ENCODE data around the gene UBE2G1.
"Not testable (repeated sequence)": the region's sequence is repeated elsewhere in the genome, so short reads cannot be mapped to it uniquely, and the experiment has no call there.

UBE2G1 gene

DNA sequence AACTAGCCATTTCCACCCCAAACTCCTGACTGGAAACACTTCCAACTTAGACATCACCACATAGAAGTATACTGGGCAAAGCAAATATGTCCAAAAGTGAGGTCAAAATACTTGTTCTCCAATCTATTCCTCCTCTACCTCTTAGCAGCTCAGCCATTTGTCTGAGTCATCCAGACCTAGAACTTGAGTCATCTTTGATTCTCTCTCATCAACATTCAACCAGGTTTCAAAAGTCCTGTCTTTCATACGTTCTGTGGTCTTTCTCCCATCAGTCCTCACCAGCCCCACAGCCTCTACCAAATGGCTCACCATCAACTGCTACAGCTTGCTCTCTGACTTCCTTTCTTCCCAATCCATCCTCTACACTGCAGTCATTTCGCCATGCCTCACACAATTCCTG lies 109.5 kb downstream of the UBE2G1 start:
- FAIRE-seq = no peak
- DNase-seq (ENCODE audit: insufficient read length, low spot score) = no peak

DNA sequence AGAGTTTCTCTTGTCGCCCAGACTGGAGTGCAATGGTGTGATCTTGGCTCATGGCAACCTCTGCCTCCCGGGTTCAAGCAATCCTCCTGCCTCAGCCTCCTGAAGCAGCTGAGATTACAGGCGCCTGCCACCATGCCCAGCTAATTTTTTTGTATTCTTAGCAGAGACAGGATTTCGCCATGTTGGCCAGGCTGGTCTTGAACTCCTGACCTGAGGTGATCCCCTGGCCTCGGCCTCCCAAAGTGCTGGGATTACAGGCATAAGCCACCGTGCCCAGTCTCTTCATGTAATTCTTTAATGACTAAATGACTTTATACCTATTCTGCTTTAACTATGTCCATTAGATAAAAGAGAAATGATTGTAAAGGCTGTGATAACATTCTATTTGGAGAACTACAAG lies 111.2 kb downstream of the UBE2G1 start:
- not testable (repeated sequence) for FAIRE-seq; DNase-seq (ENCODE audit: insufficient read length, low spot score)

- no peak for DNase-seq (ENCODE audit: insufficient read length, low spot score)
- FAIRE-seq = no peak
Measured at GRCh38 chr17:4250887-4251286, 115.6 kb downstream of the UBE2G1 start.

DNA sequence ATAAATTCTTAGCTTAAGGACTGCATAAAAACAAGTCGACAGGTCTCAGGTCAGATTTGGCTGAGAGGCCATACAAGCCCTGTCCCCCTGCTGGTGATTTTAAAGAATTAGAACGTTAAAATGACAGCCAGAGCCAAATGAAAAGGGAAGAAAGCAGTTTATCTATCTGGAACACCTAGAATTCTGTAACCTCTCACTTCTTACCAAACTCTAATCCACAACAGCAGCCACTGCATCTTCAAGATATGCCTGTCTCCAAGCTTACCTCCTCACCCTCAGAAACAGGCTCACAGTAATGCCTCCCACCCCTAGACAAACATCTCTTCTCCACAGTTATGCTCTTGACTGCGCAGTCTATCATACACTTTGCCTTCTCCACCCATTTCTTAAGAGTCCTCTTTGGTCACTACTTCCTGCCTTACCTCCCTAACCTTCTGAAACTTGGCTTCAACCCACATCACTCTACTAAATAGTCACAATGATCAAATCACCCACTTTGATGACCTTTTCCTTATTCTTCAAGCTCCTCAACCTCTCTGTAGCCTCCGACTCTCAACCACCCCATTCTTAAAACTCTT lies 116.9 kb downstream of the UBE2G1 start:
- FAIRE-seq = peak; percentile 26

DNA sequence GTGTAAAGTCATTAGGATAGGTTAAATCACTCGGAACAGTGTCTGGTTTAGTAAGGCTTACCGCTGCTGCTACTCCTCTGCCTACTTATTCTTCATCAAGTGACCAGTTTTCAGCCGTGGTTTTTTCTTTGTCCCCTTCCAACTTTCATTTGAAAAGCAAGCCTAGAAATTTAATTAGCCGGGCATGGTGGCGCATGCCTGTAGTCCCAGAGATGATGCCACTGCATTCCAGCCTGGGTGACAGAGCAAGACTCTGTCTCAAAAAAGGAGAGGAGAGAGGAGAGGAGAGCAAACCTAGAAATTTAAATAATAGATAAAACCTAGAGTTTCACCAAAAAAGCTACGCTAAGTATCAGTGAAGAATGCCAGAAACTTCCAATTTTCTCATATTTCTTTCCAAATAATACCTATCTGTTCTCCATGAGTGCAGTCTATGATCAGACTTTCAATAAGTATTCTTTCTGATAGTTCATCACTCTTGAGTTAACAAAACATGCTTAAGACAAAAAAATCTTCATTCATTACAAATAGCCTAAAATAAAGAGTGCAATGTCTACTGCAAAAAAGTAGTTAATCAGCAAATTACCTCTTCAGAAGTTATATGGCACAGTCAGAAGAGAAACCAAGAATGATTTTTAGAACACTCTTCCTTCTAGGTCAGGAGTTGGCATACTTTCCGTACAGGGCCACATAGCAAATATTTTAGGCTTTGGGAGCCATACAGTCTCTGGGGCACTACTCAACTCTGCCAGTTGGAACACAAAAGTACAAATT lies 117.8 kb downstream of the UBE2G1 start:
- DNase-seq (ENCODE audit: insufficient read length, low spot score) (no peak), FAIRE-seq (no peak)

More for the DNA sequence above, 116.9 kb downstream of the UBE2G1 start:
- peak; percentile 44 for DNase-seq (ENCODE audit: insufficient read length, low spot score)

DNA sequence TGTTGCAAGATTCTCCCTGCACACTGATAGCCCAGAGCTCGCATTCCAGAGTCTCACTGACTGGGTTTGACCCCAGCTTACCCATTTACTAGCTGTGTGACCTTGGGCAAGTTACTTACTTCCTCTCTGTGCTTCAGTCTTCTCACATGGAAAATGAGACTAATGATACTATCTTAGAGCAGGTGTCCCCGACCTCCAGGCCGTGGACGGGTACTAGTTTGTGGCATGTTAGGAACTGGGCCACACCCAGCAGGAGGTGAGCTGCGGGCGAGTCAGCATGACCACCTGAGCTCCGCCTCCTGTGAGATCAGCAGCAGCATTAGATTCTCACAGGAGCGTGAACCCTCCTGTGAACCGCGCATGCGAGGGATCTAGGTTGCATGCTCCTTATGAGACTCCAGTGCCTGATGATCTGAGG lies 118.5 kb downstream of the UBE2G1 start:
- DNase-seq (ENCODE audit: insufficient read length, low spot score) (no peak), FAIRE-seq (no peak)

DNA sequence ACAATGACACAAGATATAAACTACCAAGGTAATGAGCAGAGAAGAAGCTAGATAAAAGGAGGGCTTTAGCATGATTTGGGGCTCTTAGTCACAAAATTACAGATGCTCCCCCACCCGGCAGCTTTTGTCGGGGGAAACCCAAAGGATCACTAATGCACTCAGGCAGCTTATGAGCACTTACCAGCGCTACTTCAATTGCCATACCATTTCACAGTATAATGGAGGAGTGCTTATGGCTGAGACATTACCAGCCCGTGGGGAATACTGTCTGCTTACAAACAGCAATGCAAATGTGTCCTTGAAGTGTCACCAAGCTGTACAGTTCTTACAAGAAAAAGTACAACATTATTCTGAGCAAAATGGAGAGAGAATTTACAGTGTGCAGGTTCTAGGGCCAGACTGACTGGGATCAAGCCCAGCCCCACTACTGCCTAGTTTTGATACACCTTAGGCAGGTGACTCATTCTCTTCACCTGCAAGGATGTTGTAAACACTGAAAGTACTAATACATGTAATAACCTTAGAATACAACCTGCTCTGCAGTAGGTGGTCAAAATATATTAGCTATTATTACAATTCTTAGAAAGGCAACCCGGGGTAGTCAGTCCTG lies 119.0 kb downstream of the UBE2G1 start:
- no peak for FAIRE-seq
- DNase-seq (ENCODE audit: insufficient read length, low spot score) = no peak

DNA sequence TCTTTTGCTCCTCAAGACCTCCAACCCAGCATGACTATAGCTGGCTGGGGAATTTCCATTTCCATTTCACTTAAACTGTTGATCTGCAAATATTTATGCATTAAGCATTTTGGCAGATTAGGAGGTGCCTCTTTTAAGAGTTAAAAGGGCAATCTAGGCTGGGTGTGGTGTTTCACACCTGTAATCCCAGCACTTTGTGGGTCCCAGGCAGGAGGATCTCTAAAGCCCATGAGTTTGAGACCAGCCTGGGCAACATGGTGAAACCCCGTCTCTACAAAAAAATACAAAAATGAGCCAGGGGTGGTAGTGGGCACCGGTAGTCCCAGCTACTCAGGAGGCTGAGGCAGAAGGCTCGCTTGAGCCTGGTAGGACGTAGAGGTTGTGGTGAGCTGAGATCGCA lies 119.8 kb downstream of the UBE2G1 start:
- FAIRE-seq (no peak), DNase-seq (ENCODE audit: insufficient read length, low spot score) (no peak)

- FAIRE-seq (no peak), DNase-seq (ENCODE audit: insufficient read length, low spot score) (no peak)
Measured at GRCh38 chr17:4241535-4241934, 124.9 kb downstream of the UBE2G1 start.

- DNase-seq (ENCODE audit: insufficient read length, low spot score) = no peak
- no peak for FAIRE-seq
Measured at GRCh38 chr17:4236456-4236855, 130.0 kb downstream of the UBE2G1 start.

DNA sequence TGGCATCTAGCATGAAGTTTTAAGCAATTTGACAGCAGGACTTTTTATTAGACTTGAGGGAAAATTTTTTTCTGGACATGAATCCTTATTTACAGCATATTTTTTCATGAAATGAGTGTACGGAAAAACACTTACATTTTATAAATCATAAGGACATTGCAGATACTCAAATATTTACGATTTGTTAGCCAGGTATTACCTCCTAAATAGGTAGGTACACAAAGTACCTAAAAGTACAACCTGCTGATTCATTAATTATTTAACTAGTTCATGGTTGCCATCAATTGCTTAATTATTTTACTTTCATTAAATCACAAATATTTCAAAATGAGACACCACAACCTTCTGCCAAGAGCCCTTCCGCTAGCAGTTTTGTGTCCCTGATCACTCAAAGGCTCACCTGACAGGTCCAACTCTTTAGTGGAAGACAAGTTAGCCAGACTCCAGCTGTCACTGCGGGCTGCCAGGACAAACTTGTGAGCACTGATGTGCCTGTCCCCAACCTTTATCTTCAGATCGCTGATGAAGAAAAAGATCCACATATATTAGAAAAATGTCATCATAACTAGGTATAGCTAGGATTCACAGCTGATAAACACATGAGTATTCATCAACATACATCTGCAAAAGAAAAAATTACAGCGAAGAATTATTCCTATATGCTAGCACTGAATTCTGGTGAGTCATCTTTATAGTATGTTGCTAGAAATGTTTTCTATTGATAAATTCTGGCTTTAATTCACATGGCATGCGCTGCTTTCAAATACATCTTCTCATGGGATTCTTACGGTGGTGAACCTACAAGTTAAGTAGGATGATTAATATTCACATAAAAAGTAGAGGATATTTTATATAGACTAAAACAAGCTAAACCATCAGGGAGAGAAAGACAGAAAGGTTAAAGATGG lies 130.8 kb downstream of the UBE2G1 start:
- FAIRE-seq = no peak

DNA sequence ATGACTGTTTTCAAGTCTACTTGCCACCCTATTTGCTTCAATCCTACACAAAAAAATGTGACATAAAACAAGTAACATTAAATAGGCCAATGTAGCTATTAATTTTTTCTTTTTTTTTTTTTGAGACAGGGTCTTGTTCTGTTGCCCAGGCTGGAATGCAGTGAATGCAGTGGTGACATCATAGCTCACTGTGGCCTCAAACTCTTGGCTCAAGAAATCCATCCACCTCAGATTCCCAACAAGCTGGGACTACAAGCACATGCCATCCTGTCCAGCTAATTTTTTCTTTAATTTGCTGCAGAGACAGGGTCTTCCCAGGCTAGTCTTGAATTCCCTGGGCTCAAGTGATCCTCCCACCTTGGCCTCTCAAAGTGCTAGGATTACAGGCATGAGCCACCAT lies 132.1 kb downstream of the UBE2G1 start:
- DNase-seq (ENCODE audit: insufficient read length, low spot score) (no peak), FAIRE-seq (no peak)

More for the DNA sequence above, 130.8 kb downstream of the UBE2G1 start:
- no peak for DNase-seq (ENCODE audit: insufficient read length, low spot score)

GRCh38 chr17:4233668-4234258 lies 132.7 kb downstream of the UBE2G1 start:
- DNase-seq (ENCODE audit: insufficient read length, low spot score) (no peak), FAIRE-seq (no peak)

DNA sequence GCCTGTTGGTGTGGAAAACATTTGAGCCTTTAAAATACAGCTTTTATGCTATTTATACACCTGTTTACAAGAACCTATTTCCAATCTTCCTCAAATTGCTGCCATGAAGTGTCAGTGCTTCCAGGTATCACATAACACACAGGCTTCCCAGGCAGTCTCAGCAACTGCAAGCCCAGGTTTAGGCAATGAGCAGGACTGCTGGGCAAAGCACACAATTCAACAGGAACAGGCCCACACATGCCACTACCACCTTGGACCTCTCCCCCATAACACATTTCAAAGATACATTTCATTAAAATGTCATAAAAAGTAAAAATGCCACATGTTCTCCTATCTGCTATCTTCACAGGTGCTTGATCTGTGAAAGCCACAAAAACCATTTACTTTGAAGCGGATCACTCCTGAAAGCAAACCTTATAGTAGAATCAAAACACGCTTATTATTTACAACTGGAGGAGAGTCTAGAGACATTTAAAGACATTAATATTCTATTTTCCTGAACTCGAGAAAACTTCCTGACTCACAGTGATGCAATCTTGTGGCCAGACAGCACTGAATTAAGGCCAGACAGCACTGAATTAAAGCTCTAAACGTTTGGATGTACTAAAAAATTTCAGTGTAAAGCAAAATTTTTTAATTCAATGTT lies 134.2 kb downstream of the UBE2G1 start:
- no peak for DNase-seq (ENCODE audit: insufficient read length, low spot score)
- no peak for FAIRE-seq

- DNase-seq (ENCODE audit: insufficient read length, low spot score) = no peak
- FAIRE-seq = no peak
Measured at GRCh38 chr17:4229627-4230541, 136.6 kb downstream of the UBE2G1 start.

GRCh38 chr17:4221899-4222659 lies 144.4 kb downstream of the UBE2G1 start:
- no peak for FAIRE-seq
- no peak for DNase-seq (ENCODE audit: insufficient read length, low spot score)

GRCh38 chr17:4221163-4221562 lies 145.3 kb downstream of the UBE2G1 start:
- FAIRE-seq = no peak
- DNase-seq (ENCODE audit: insufficient read length, low spot score) = no peak

GRCh38 chr17:4220655-4221054 lies 145.8 kb downstream of the UBE2G1 start:
- no peak for DNase-seq (ENCODE audit: insufficient read length, low spot score)
- FAIRE-seq = no peak
